Vagina (tissue), 2 donors: Measurements from ENCODE around the gene PDAP1. TPM values are rescaled to one million over a fixed set of nuclear protein-coding genes. Genes with fewer than 3 reads are reported as not detected.
"Not testable (repeated sequence)": the region's sequence is repeated elsewhere in the genome, so short reads cannot be mapped to it uniquely, and the experiment has no call there.

Experiments
- DNase-seq, 2 donors: peaks; one replicate each; pipeline ENCODE4 v3.0.0-alpha.2; 2017; ENCODE audit errors: extremely low spot score in 2 of 2
- H3K27ac ChIP-seq: fragments of 200-600 bp; sonication (generic); one replicate; pipeline ENCODE4 v1.5.1; 2019
- H3K27me3 ChIP-seq: fragments of 200-600 bp; sonication (generic); one replicate; pipeline ENCODE4 v1.5.1; 2019
- H3K36me3 ChIP-seq, 2 donors: fragments of 200-600 bp; sonication (generic); one replicate each; pipeline ENCODE4 v1.5.1; 2017 to 2019
- H3K4me1 ChIP-seq: fragments of 200-600 bp; sonication (generic); one replicate; pipeline ENCODE4 v1.5.1; 2019
- H3K4me3 ChIP-seq, 2 donors: fragments of 200-600 bp; sonication (generic); 1 replicate in 1 of 2; 2 replicates in 1 of 2; pipeline ENCODE4 v1.5.1; 2016 to 2019
- H3K9me3 ChIP-seq: fragments of 200-600 bp; sonication (generic); one replicate; pipeline ENCODE4 v1.5.1; 2019
- CTCF ChIP-seq, 3 experiments: fragments of 450-650 bp in 2 of 3; fragments of 200-600 bp in 1 of 3; sonication (generic) in 1 of 3; IDR thresholded peaks; one replicate each; pipeline ENCODE4 v1.5.1; 2017 to 2019; ENCODE audit warnings: antibody characterized with exemption in 3 of 3, mild to moderate bottlenecking in 2 of 3, moderate library complexity in 2 of 3
- POLR2A ChIP-seq, 2 donors: fragments of 450-650 bp; IDR thresholded peaks; one replicate each; pipeline ENCODE4 v1.6.1; 2017; ENCODE audit warnings: antibody characterized with exemption in 2 of 2, mild to moderate bottlenecking in 2 of 2, moderate library complexity in 2 of 2
- POLR2AphosphoS5 ChIP-seq, 2 donors: sonication (generic); formaldehyde crosslinking; IDR thresholded peaks; one replicate each; pipeline ENCODE4 v1.9.0; 2017; ENCODE audit warnings: antibody characterized with exemption in 2 of 2, mild to moderate bottlenecking in 2 of 2, low read depth in 1 of 2; ENCODE audit not compliant: insufficient read depth in 1 of 2
- intact Hi-C: fragments of 100-400 bp; cut with DNase I; formaldehyde crosslinking; loops from one replicate; pipeline ENCODE4 v1.15.1; 2023
- total RNA-seq: library from RNA; depleted of rRNA; stranded (reverse); fragments of >200 nt; gene quantifications from one replicate; pipeline ENCODE4 v1.2.3, GENCODE V29; 2016

PDAP1 gene
- total RNA-seq, 1 donor from 2014 or later = 48.1 TPM

DNA sequence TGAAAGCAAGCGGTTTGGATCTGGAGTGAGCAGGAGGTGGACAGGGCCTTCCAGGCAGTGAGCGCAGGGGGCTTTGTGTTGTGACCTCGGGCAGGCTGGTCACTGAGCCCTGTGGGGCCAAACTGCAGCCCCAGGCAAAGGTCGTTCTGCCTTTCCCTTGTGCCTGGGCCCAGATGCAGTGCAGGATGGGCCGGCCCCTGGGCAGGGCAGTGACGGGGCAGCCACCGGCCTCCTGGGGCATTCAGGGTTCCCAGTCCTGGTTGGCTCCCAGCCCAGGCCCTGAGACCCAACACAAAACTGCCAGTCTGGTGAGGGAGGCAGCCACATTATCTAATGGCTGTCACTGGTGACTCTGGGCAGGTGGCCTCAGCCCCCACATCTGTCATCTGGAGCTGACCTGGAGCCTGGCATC, 26.7 kb downstream of the PDAP1 start:
- DNase-seq = no peak

DNA sequence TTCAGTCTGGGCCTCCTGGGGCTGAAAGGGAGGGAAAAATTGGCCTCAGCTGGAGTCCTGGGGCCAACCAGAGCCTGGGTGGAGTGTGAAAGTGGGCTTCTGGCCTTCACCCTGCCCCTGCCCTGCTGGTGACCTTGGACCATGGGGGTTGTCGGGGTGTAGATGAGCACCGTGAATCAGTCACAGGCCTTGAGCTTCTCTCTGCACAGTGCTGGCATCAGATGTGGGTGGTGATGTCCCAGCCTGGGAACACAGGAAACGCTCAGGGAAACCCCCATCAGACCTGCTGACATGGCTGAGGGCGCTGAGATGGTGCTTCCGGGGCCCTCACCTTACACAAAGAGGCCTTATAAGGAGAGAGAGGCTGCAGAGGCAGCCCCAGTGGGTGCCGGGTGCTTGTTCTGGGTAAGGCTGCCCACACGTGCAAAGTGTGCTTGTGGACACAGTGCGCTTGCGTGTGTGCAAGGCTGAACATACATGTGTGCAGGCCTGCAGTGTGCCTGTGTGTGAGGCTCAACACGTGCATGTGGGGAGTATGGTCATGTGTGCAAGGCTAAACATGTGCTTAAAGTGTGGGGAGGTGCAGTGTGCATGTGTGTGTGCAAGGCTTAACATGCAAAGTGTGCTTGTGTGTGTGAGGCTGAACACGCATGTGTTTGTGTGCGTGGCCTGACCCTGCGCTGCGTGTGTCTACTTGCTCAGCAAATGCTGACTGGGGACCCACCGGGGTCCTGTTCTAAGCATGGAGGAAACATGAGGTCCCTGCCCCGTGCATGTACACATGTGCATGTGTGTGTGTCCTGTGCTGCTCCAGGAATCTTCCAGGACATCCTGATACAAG, 27.4 kb downstream of the PDAP1 start:
- no peak for DNase-seq
- H3K4me3 ChIP-seq = no peak overlapping the region
- TF ChIP-seq POLR2AphosphoS5 (IDR thresholded peaks at IDR 0.05; ENCODE audit: insufficient read depth in 1 of 2, low read depth in 1 of 2) = no peak
- TF ChIP-seq CTCF (IDR thresholded peaks at IDR 0.05) = no peak
- TF ChIP-seq POLR2A (IDR thresholded peaks at IDR 0.05) = no peak
- H3K36me3 ChIP-seq = peaks cover 0 to 6% of the 10 kb centered on the region in 2 donors
- intact Hi-C loops = no loop called here
- H3K27ac ChIP-seq = peak overlapping the region; percentile 79
- peaks cover 41% of the 10 kb centered on the region for H3K4me1 ChIP-seq
- no peaks in the 10 kb centered on the region for H3K27me3 ChIP-seq
- no peaks in the 10 kb centered on the region for H3K9me3 ChIP-seq

More for the DNA sequence above, 26.7 kb downstream of the PDAP1 start:
- Histone ChIP-seq H3K27me3 (no peaks in the 10 kb centered on the region), H3K9me3 (no peaks in the 10 kb centered on the region), H3K36me3 (peaks cover 0 to 13% of the 10 kb centered on the region in 2 donors), H3K27ac (no peak overlapping the region), H3K4me3 (no peak overlapping the region), H3K4me1 (peaks cover 38% of the 10 kb centered on the region)
- intact Hi-C loops = no loop called here
- no peak for TF ChIP-seq CTCF (IDR thresholded peaks at IDR 0.05)

DNA sequence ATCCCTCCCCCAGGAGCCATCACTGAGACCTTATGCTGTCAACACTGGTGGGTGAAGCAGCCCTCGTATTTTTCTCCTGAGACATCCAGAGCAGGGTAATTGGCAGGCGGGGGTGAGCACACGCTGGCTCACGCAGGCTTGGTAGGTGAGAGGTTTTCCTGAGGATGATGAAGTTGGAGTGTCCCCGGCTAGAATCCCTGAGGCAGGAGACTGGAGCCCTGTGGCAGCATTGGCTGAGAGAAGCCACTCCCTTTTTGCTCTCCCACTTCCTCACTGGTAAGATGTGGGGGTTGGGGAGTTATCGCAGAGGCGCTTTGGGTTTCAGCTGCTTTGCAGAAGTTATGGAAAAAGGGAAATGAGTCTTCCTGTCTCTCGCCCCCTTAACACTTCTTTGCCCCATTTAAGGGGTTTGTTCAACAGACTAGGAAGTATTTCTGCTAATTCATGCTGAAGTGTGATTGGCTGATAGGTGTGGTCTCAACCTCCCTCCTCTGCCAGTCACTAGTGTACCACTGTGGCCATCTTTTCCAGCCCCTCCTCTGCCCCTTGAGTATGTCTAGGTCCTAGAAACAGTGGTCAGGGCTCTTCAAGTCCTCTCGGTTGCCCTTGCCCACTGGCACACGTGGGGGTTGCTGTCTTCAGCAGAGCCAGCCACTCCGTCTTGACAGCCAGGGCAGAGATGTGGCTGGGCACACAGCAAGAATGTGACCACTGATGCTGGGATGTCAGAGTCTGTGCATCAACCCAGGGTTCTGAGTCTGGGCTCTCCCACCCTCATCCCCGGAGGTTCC, 28.2 kb downstream of the PDAP1 start:
- Histone ChIP-seq H3K4me3 (peak overlapping the region in 1 of 2 donors; percentile 1), H3K4me1 (peaks cover 48% of the 10 kb centered on the region), H3K36me3 (peaks cover 0 to 5% of the 10 kb centered on the region in 2 donors), H3K27ac (peak overlapping the region; percentile 79), H3K9me3 (no peaks in the 10 kb centered on the region), H3K27me3 (no peaks in the 10 kb centered on the region)
- TF ChIP-seq POLR2AphosphoS5 (IDR thresholded peaks at IDR 0.05; ENCODE audit: insufficient read depth in 1 of 2, low read depth in 1 of 2) (no peak), POLR2A (IDR thresholded peaks at IDR 0.05) (no peak), CTCF (IDR thresholded peaks at IDR 0.05) (no peak)
- DNase-seq = no peak
- intact Hi-C loops = no loop called here

- intact Hi-C loops, DNase-seq, H3K9me3 ChIP-seq, H3K36me3 ChIP-seq, H3K27me3 ChIP-seq: not testable (repeated sequence)
- Histone ChIP-seq H3K4me1 (peaks cover 48% of the 10 kb centered on the region), H3K27ac (peak overlapping the region; percentile 79), H3K4me3 (peak overlapping the region in 1 of 2 donors; percentile 1)
These were observed 28.7 kb downstream of the PDAP1 start for GRCh38 chr7:99379693-99380031.

DNA sequence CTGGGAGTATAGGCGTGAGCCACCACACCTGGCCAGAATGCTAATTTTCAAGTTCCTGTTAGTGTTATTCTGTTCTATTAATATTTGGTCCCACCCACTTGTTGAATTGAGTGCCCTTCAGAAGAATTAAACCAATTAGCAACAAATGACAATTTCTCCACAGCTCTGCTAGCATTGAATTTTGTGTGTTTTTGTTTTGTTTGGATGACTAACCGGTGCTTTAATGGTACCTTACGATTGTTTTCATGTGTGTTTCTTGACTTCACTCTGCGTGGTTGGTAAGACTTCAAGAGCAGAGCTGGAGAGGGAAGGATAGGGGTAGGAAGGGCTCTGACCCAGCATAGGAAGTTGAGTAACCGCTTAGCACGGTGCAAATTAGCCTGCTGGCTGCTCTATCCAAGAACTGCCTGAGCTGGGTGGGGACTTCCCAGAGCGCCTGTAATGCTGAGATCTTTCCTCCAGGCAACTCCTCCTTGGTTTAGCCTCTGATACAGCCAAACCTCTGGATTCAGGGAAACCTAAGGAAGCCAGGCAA, 29.3 kb downstream of the PDAP1 start:
- no peak for TF ChIP-seq POLR2A (IDR thresholded peaks at IDR 0.05)
- peak in 1 of 3 experiments; percentile 19 for TF ChIP-seq CTCF (IDR thresholded peaks at IDR 0.05)
- TF ChIP-seq POLR2AphosphoS5 (IDR thresholded peaks at IDR 0.05; ENCODE audit: insufficient read depth in 1 of 2, low read depth in 1 of 2) = peak in 1 of 2 donors; percentile 83
- no peak for DNase-seq
- Histone ChIP-seq H3K4me3 (peak overlapping the region in 1 of 2 donors; percentile 1), H3K36me3 (peaks cover 0 to 5% of the 10 kb centered on the region in 2 donors), H3K27ac (peak overlapping the region; percentile 79), H3K4me1 (peaks cover 48% of the 10 kb centered on the region), H3K27me3 (no peaks in the 10 kb centered on the region), H3K9me3 (no peaks in the 10 kb centered on the region)
- intact Hi-C loops = no loop called here
